Neuronal stem cell (in vitro differentiated cells): ENCODE results near the gene TMED9.
"Not testable (repeated sequence)": the region's sequence is repeated elsewhere in the genome, so short reads cannot be mapped to it uniquely, and the experiment has no call there.

ENCODE experiments used
- DNase-seq: peaks from one replicate; pipeline ENCODE4 v3.0.0-alpha.2; 2013; ENCODE audit warnings: low spot score
- H2AFZ ChIP-seq: one replicate; pipeline ENCODE4 v1.6.1; 2013; ENCODE audit warnings: mild to moderate bottlenecking, low read length, inconsistent platforms
- H2AK5ac ChIP-seq: 2 replicates; pipeline ENCODE4 v1.6.1; 2013; ENCODE audit warnings: low read depth, mild to moderate bottlenecking, inconsistent platforms, low read length, moderate library complexity, mixed read lengths
- H2BK120ac ChIP-seq: 2 replicates; pipeline ENCODE4 v1.6.1; 2013; ENCODE audit warnings: low read depth, mild to moderate bottlenecking, inconsistent platforms, low read length, moderate library complexity, mixed read lengths
- H2BK12ac ChIP-seq: one replicate; pipeline ENCODE4 v1.6.1; 2013; ENCODE audit warnings: low read length, inconsistent platforms
- H2BK15ac ChIP-seq: 2 replicates; pipeline ENCODE4 v1.6.1; 2013; ENCODE audit warnings: mild to moderate bottlenecking, low read length, inconsistent platforms, mixed read lengths
- H2BK5ac ChIP-seq: one replicate; pipeline ENCODE4 v1.6.1; 2013; ENCODE audit warnings: inconsistent platforms, mild to moderate bottlenecking, low read length, moderate library complexity
- H3K14ac ChIP-seq: one replicate; pipeline ENCODE4 v1.6.1; 2013; ENCODE audit warnings: low read length, inconsistent platforms
- H3K18ac ChIP-seq: 2 replicates; pipeline ENCODE4 v1.6.1; 2013; ENCODE audit warnings: low read length, inconsistent platforms
- H3K23ac ChIP-seq: 2 replicates; pipeline ENCODE4 v1.6.1; 2013; ENCODE audit warnings: low read depth, mild to moderate bottlenecking, mixed read lengths, low read length, inconsistent platforms; ENCODE audit not compliant: poor library complexity
- H3K27ac ChIP-seq: replicated peaks from 3 replicates; pipeline ENCODE4 v1.5.1; 2013; ENCODE audit warnings: low read length, inconsistent platforms
- H3K27me3 ChIP-seq, 3 experiments: 2 replicates each; pipeline ENCODE4 v1.6.1; 2013; ENCODE audit warnings: low read length in 3 of 3, mild to moderate bottlenecking in 2 of 3, inconsistent platforms in 1 of 3, low read depth in 1 of 3, mixed read lengths in 1 of 3, moderate library complexity in 1 of 3; ENCODE audit not compliant: control insufficient read depth in 3 of 3, insufficient read depth in 3 of 3
- H3K36me3 ChIP-seq, 2 donors: replicated peaks in 1 of 2; 2 replicates each; pipeline ENCODE4 v1.6.1; 2013; ENCODE audit warnings: low read length in 2 of 2; ENCODE audit not compliant: control insufficient read depth in 2 of 2, insufficient read depth in 2 of 2
- H3K4ac ChIP-seq: 2 replicates; pipeline ENCODE4 v1.6.1; 2013; ENCODE audit warnings: inconsistent platforms, mild to moderate bottlenecking, low read length, moderate library complexity
- H3K4me1 ChIP-seq, 2 donors: 1 replicate in 1 of 2; 2 replicates in 1 of 2; pipeline ENCODE4 v1.6.1; 2013; ENCODE audit warnings: low read length in 2 of 2, low read depth in 1 of 2; ENCODE audit not compliant: control insufficient read depth in 2 of 2, insufficient read depth in 1 of 2
- H3K4me2 ChIP-seq: one replicate; pipeline ENCODE4 v1.6.1; 2013; ENCODE audit warnings: mild to moderate bottlenecking, low read length, inconsistent platforms; ENCODE audit not compliant: insufficient read depth, poor library complexity, severe bottlenecking
- H3K4me3 ChIP-seq, 2 donors: 2 replicates each; pipeline ENCODE4 v1.5.1; 2013; ENCODE audit warnings: low read length in 2 of 2, mild to moderate bottlenecking in 2 of 2, inconsistent platforms in 1 of 2, moderate library complexity in 1 of 2
- H3K79me1 ChIP-seq: one replicate; pipeline ENCODE4 v1.6.1; 2013; ENCODE audit warnings: low read depth, mild to moderate bottlenecking, inconsistent platforms, low read length, moderate library complexity
- H3K9ac ChIP-seq: one replicate; pipeline ENCODE4 v1.6.1; 2013; ENCODE audit warnings: mild to moderate bottlenecking, low read depth, low read length, inconsistent platforms; ENCODE audit not compliant: poor library complexity
- H3K9me3 ChIP-seq, 2 donors: replicated peaks in 1 of 2; 2 replicates each; pipeline versions ENCODE3 to v1.6.1; 2013; ENCODE audit warnings: low read length in 2 of 2, mild to moderate bottlenecking in 2 of 2, inconsistent platforms in 1 of 2, low read depth in 1 of 2, mixed read lengths in 1 of 2, moderate library complexity in 1 of 2; ENCODE audit not compliant: control insufficient read depth in 2 of 2, insufficient read depth in 1 of 2
- H4K8ac ChIP-seq: one replicate; pipeline ENCODE4 v1.6.1; 2013; ENCODE audit warnings: low read depth, mild to moderate bottlenecking, inconsistent platforms, low read length, moderate library complexity
- H4K91ac ChIP-seq: one replicate; pipeline ENCODE4 v1.6.1; 2013; ENCODE audit warnings: low read length, low read depth, mild to moderate bottlenecking, inconsistent platforms; ENCODE audit not compliant: poor library complexity
- WGBS, 2 donors: extraction: QIAGEN DNeasy Blood & Tissue Kit; methylation state at CpG; one replicate each; pipeline ENCODE4 v1.1.7; 2013; ENCODE audit warnings: missing lambda C conversion rate in 2 of 2, mixed read lengths in 1 of 2; ENCODE audit not compliant: insufficient read length in 2 of 2, insufficient replicate concordance in 1 of 2; ENCODE audit errors: extremely low coverage in 2 of 2; 5-methylcytosine and 5-hydroxymethylcytosine counted together

TMED9 gene

DNA sequence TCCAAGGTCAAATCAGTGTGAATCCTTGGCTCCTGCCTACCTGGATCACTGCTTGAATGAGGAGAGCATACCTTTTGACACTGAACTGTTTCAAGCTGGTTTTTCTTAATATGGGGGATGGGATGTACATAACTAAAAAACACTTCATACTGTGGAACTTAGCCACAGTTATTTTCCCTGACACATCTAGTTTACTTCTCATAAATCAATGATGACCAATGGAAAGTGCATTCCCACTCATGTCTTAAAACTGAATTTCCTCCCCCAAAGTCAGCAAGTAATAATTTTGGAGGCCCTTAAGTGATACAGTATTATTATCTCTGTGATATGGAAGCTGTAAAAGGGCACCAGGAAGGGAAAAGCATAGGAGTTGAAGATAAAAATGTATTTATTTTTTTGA is 38.2 kb downstream of the TMED9 start:
- not testable (repeated sequence) for H2BK5ac ChIP-seq, H3K14ac ChIP-seq, H3K9ac ChIP-seq, H3K79me1 ChIP-seq, H3K9me3 ChIP-seq, H2BK120ac ChIP-seq, H2AFZ ChIP-seq, H4K91ac ChIP-seq, H2BK15ac ChIP-seq, H2BK12ac ChIP-seq, H3K4me1 ChIP-seq, H4K8ac ChIP-seq, H3K27me3 ChIP-seq, H3K23ac ChIP-seq, H3K27ac ChIP-seq, H3K4me3 ChIP-seq, H3K4me2 ChIP-seq, H3K18ac ChIP-seq, DNase-seq, H3K4ac ChIP-seq, H2AK5ac ChIP-seq
- peaks cover 0 to 15% of the 10 kb centered on the region in 2 donors for H3K36me3 ChIP-seq

DNA sequence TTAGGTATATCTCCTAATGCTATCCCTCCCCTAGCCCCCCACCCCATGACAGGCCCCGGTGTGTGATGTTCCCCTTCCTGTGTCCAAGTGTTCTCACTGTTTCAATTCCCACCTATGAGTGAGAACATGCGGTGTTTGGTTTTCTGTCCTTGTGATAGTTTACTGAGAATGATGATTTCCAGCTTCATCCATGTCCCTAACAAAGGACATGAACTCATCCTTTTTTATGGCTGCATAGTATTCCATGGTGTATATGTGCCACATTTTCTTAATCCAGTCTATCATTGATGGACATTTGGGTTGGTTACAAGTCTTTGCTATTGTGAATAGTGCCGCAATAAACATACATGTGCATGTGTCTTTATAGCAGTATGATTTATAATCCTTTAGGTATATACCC is 42.9 kb downstream of the TMED9 start:
- not testable (repeated sequence) for H3K14ac ChIP-seq, H3K4me1 ChIP-seq

DNA sequence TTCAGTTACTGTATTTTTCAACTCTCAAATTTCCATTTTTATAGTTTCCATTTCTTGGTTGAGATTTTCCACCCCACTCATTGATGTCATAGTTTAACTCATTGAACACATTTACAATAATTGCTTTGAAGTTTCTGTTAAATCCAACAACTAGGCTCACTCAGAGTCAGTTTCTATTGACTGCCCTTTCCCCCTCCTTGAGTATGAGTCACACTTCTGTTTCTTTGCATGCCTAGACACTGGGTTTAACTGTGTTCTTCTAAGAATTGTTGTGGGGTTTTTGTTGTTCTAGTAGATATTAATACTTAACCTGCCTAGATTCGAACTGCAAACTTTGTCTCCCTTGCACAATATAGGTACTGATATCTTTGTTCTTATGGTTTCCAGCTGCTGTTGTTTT is 53.5 kb downstream of the TMED9 start:
- not testable (repeated sequence) for H2BK5ac ChIP-seq, H3K27ac ChIP-seq, H3K4me1 ChIP-seq, H3K9ac ChIP-seq, H3K36me3 ChIP-seq, H3K23ac ChIP-seq, H2BK12ac ChIP-seq, H3K79me1 ChIP-seq, H3K9me3 ChIP-seq, H3K4me3 ChIP-seq, H3K27me3 ChIP-seq, H2BK15ac ChIP-seq, DNase-seq, H2AK5ac ChIP-seq, H4K8ac ChIP-seq, H3K18ac ChIP-seq, H3K4ac ChIP-seq, H3K4me2 ChIP-seq, H3K14ac ChIP-seq, H2BK120ac ChIP-seq, H4K91ac ChIP-seq, H2AFZ ChIP-seq
- WGBS, 2 donors: no CpG with 5 or more reads among the region's 1 CpG

More for the DNA sequence above, 42.9 kb downstream of the TMED9 start:
- not testable (repeated sequence) for H2BK12ac ChIP-seq, H4K8ac ChIP-seq, H3K4me3 ChIP-seq, H3K79me1 ChIP-seq, H2BK120ac ChIP-seq, H2BK5ac ChIP-seq, H3K9ac ChIP-seq, H3K4me2 ChIP-seq, H3K36me3 ChIP-seq, H3K27me3 ChIP-seq, DNase-seq, H3K4ac ChIP-seq, H4K91ac ChIP-seq, H3K27ac ChIP-seq, H3K23ac ChIP-seq, H2AK5ac ChIP-seq, H2AFZ ChIP-seq, H3K18ac ChIP-seq, H2BK15ac ChIP-seq
- peaks cover 0 to 12% of the 10 kb centered on the region in 2 donors for H3K9me3 ChIP-seq
- no CpG with 5 or more reads among the region's 3 CpGs for WGBS, 2 donors
